GM21390 (cell line): Measurements from ENCODE around the gene CNTN1.

ENCODE experiments used
- ATAC-seq: cut with Tn5 transposase; IDR thresholded peaks from one replicate; pipeline ENCODE4 v1.9.1; 2021; ENCODE audit not compliant: unreplicated experiment

CNTN1 gene

DNA sequence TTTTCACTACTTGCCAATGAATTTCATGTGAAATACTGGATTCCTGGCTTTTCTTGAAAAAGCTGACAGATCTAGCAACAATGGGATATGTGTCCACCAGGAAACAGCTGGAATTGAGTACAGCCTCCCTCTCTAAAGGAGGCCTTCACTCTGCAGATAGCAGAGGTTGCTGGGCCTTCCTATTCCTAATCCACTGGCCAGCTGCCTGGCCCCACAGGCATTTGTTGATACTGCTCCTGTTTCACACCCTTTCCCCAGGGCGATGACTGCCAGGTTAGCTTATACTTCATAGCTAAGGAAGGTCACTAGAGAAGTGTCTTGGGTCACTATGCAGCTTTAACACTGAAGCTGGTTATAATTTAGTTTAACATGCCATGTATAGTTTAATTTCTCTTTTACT lies 408.3 kb downstream of the CNTN1 start:
- no peak for ATAC-seq

DNA sequence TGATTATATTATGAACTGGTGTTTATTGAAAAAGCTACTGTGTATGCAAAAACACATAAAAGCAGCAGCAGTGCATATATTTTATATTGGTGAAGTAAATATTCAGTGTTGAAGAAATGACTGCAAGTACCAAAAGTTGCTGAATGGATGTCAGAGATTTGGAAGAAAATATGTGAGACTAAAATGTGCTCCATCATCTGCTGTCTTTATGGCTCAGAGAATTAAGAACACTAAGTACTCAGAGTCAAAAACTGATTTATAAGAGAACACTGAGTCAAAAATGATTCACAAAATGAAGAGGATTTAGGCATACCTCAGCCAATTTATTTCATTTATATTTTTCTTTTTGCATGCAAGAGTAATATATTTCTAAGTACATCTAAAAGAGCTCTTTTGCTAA lies 409.6 kb downstream of the CNTN1 start:
- no peak for ATAC-seq

DNA sequence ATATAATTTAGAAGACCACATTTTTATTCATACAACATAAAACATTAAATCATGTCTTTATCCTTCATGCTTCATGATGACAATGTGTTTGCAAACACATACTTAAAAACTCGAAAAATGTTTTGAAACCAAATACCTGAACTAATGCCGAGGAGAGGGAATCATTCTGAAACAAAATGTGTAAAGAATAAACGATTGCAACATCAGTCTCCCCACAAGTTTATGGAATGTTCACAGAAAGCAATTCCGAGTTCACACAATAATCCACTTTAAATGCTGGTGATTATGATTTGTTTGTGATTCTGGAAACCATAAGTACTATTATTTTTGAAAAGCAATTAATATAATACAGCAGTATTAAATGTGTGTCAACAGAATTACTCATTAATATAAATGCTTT lies 411.4 kb downstream of the CNTN1 start:
- ATAC-seq, result no peak

DNA sequence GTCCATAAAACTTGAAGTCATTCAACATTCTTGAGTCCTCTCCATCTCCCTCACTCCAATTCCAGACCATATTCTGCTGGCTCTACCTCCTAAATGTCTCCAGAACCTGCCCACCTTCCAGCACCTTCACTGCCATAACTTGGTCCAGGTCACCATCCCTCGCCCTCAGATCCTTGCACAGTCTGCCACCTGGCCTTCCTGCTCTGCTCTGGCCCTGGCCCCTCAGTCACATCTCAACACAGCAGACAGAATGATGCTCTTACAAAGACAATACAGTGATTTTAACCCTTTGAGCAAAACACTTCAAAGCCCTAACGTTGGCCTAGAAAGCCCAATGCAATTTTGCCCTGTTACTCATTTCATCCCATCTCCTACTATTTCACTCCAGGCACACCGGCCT lies 414.1 kb downstream of the CNTN1 start:
- ATAC-seq, result no peak

DNA sequence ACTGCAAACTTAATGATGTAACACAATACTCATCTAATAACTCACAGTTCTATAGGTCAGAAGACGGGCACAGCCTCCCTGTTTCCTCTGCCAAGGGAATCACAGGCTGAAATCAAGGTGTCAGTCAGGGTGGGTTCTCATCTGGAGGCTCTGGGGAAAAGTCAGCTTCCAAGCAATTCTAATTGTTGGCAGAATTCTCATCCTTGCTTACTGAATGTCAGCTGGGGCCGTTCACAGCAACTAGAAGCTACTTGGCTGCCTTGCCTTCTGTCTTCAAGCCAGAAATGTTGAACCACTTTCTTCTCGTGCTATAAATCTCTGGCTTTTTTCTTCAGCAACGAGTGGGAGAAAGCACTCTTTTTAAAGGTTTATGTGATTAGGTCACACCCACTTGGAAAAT lies 415.8 kb downstream of the CNTN1 start:
- ATAC-seq, result no peak

DNA sequence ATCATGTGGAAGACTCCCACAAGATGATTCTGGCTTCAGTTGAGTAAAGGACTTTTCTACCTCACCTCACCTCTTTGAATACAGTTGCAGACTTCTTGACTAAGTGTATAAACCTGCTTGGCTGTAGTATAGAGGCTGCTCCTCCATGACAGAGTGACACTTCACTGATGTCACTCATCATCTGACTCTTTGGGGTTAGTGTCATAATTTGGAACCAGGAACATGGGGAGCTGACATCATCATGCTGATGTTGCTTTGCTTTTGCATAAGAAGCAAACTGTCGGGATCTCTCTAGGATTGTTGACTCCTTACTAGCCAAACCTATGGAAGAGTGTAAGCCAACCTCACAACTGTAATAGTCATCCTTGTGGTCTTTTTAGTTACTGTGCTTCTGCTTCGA lies 420.7 kb downstream of the CNTN1 start:
- no peak for ATAC-seq

DNA sequence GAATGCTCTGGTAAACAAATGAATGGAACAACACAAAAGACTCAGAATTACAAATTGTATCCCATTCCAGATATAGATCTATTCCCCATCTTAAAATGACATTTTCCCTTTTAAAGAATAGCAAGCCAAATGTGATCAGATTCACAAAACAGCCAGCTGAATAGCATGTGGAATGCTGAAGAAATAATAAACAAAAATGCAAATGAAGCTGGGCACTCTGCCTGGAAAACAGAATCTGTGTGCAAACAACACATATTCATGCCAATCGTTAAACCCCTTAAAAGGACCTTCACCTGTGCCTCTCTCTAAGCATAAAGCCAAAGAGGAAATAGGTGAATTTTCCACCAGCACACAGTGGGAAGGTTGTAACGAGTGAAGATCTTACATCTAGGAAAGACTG lies 428.0 kb downstream of the CNTN1 start:
- ATAC-seq, result no peak

DNA sequence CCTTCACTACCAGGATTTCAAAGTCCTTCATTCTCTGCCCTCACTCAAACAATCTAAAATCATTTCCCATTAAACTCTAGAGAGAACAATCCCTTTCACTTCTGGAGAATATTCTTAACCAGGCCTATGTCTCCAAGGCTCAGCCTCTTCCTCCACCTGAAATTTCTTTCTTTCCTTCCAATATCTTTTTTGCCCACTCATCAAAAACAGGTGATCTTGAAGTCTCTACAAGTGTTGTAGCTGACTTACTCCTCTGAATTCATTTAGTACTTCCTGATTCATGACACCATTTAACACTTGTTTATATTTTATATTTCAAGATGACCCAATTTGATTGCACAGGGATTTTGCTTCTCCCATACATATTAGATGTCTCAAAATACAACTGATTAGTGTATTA lies 429.1 kb downstream of the CNTN1 start:
- ATAC-seq, result no peak
